GM18858 (cell line): ENCODE data around the gene NDUFV1.
A peak's percentile ranks its signal among the peaks of the same experiment; 100 is the strongest.
"Not testable (repeated sequence)": the region's sequence is repeated elsewhere in the genome, so short reads cannot be mapped to it uniquely, and the experiment has no call there.

Source experiments
- ATAC-seq: cut with Tn5 transposase; IDR thresholded peaks from one replicate; pipeline ENCODE4 v1.9.1; 2021; ENCODE audit not compliant: unreplicated experiment

Gene NDUFV1

DNA sequence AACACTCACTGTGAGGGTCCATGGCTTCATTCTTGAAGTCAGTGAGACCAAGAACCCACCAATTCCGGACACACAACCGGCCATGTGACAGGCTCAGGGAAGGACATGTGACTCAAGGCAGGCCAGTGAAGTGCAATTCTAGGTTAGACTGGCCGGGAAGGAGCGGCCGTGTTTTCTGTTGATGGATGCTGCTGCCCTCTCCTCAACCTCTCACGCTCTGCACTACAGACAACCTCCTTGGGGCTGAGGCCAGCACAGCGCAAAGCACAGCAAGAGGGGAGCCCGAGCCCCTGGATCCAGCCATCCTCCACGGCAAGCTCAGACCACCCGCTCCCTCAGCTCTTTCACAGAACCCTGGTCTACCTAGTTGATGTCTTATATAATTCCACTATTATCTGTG is 20.2 kb downstream of the NDUFV1 start:
- no peak for ATAC-seq

DNA sequence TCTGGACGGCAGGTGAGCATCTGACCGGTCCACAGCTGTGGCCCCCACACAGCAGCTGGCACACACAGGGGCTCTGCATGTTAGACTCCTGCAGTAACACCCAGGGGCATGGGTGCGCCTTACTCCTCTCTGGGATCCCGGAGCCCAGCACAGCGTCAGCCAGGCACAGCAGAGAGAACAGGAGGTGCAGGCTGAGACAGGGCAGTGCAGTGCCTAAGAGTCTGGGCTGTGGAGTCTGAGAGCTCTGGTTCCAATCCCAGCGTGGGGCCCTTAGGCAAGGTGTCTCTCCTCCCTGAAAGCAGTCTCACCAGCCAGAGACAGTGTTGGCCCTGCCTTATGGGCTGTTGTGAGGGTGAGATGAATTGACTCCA is 20.7 kb downstream of the NDUFV1 start:
- no peak for ATAC-seq

DNA sequence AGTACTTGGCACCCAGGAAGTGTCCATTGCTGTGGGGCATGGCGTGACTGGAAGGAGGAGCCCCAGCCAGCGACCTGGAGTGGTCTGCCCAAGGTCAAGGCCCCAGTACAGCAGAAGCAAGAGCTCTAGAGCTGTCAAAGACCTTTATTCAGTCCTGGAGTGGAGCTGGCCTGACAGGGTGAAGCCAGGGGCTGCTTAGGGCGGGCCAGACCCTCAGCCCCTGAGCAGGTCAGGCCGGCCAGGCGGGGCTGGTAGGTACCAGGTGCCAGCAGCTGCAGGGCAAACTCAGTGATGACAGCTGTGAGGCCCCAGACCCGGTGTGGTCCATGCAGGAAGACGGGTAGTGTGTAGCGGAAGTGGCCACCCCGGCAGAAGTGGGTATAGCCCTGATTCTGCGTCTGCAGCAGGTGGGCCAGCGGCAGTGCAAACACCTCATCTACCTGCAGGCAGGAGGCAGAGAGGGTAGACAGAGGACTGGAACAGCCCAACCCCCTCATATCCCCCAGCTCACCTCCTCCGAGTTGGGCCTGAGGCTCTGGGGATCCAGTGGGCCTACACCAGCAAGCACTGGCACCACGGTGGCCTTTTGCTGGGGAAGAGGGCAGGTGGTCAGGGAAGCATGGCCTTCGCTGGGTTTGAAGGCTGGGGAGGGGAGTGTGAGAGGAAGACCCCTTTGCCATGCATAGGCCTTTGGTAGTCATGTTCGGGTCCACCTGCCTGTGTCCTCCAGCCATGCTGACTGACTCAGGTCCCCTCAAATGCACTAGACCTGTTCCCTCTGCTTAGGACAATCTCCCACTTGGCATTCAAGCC is 21.3 kb downstream of the NDUFV1 start:
- no peak for ATAC-seq

DNA sequence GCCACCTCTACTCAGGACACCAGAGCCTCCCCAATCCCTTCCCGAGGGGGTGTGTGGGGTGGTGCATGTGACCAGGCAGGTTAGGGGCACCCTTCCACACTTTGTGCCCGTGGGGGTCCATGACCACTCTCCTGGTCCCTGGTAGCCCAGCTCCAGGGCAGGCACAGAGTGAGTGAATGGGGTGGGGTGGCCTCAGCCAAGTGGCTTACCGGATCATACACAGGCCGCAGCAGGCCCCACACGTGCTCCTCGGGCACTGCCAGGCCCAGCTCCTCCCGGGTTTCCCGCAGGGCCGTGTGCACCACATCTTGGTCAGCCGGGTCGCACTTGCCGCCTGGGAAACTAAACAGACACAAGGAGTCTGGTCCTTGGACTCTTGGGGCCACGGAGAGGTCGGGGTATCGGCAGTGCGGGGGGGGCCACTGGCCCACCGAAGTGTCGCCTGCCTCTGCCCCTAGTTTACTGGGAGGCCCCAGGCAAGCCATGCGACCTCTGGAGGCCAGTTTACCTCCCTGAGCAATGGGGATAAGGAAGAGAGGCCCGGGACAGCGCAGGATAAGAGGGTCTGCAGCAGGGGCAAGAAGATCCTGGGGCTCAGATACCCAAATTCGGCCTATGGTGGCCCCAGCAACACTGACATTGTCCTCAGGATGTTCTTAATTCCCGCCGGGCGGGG is 22.1 kb downstream of the NDUFV1 start:
- no peak for ATAC-seq

DNA sequence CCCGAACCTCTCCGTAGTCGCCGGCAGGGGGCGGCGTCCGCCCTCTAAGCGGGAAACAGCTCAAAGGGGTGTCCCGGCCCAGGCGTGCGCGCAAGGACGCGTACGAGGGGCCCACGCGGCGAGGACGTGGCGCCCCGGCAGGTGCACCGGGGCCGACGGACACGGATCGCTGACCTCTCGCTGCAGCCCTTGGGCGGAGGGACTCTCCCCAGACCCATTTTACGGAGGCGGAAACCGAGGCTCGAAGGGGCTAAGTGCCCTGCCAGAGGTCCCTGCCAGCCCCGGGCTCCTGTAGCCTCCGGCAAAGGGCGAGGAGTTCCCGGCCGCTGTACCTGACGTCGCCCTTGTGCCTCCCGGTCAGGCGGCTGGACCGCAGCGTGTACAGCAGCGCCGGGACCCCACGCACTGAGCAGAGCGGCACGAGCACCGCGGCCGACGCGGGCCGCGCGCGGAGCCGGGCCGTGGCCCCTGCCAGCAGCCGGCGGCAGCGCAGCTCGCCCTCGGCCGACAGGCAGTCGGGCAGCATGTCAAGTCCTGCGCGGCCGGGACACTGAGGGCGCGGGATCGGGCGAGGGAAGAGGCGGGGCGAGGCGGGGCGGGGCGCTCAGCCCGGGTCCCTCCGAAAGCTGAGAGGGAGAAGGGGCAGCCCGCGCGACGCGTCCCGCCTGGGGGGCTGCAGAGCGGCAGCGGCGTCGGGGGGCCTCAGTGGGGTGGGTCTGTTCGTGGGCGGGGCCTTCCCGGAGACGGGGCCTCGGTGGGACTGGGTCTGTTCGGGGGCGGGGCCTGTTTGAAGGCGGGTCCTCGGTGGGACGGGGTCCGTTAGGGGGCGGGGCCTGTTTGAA is 22.9 kb downstream of the NDUFV1 start, which contains the start of gene NUDT8:
Gene NUDT8 (minus strand): TSS at position 552 of the 842 bp plus-strand sequence. CDS start 26 bp downstream, at position 526.
- peak; percentile 38 for ATAC-seq

DNA sequence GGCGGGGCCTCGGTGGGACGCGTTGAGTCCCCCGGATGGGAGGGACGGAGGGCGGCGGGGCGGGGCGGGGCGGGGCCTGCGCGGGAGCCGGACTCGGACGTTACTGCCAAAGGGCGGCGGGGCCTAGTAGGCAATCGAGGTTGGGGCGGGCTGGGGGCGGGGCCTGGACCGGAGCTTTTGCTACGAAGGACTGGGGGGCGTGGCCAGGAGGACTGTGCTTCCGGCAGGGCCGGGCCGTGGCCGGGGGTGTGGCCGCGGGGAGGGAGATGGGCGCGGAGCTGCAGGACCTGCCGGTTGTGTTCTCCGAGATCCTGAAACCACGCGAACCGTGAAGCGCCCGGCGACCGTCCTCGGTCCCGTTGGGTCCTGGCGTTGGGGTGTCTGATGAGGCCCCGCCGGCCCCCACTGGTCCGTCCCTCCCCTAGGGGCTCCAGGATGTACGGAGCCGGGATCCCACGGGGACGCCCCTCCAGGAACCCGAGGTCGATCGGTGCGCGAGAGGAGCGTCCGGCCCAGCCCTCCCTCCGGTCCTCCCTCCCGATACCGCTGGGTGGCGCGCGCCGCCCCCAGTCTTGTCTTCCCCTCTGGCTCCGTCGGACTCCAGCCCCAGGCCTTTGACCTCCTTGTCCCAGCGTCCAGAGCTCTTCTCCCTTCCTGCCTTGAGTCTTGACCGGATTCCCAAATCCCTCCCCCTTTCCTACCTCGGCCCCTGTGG is 23.6 kb downstream of the NDUFV1 start:
- peak; percentile 29 for ATAC-seq

DNA sequence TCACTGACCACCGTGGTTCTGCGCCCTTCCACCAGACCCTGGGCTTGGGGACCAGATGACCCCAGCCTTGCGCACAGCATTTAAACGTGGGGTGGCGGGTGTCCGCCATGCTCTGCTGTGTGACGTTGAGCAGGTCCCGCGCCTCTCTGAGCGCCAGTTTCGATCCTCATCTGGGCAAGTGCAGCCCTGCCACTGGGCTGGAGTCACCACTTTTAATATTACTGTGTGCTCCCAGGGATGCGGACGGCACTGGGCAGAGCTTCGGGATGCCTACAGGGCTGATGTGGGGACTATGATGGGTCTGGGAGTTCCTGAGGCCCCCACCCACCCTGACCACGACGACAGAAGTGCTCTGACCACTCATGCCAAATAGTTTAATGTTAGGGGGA is 24.2 kb downstream of the NDUFV1 start:
- no peak for ATAC-seq

DNA sequence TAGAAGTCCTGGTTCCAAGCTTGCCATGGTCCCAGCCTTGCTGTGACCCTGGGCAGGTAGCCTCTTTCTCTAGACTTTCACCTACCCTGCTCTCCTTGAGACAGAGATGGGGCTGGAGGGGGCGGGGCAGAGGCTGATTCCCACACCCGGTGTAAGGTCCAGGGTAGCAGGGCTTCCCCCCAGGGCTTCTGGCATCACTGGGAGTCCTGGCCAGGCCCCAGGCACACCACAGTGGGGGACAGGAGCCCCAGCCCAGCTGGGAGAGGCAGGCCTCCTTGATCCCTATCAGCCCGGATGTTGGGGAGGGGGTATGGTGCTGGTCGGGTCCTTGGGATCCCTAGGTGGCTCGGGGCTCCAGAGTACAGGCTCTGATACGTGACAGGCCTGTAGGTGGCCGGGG is 24.7 kb downstream of the NDUFV1 start:
- no peak for ATAC-seq

DNA sequence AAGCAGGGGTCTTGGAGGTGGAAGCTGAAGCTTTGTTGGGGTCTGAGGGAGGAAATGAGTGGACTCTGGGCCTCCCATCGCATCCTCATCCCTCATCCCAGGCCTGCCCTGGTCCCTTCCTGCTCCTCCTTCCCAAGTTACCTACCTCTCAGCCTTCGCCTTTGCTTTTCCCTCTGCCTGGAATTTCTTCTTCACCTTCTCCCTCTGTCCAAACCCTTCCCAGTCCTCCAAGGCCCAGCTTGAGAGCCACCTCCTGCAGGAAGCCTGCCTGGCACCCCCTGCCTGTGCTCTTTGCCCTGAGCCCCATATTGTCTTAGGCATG is 25.1 kb downstream of the NDUFV1 start:
- ATAC-seq = no peak

DNA sequence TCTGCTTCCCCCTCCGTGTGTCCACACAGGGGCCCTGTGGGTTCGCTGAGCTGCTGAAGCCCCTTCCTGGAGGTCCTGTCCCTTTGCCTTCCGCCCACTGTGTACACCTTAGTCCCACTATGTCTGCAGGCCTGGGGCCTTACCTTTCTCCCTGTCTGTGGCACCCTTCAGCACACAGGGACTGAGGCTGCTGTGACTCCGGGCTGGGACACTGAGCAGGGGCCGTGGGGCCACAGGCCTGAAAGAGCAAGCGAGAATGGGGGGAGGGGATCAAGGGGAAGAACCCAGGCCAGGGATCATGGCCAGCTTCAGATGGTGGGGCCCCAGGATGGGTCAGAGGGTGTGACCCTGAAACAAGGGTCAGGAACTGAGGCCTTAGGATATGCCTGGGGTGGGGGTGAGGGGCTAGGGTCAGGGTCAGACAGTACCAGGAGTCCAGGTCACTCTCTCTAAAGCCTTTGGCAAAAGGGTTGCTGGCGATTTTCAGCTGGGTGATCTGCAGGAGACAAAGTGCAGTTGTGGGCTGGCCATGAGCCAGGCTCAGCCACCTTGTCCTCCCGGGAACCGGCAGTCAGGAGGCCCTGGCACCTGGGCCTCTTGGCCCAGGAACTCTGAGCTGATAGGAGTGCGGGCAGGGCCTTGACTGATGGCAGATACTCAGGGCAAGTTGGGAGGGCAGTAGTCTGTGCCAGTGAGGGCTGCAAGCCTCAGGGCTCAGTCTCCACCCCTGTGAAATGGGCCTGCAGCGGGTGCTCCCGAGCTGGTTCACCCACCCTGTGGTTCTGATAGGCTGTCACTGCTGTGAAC is 25.6 kb downstream of the NDUFV1 start:
- ATAC-seq = no peak

DNA sequence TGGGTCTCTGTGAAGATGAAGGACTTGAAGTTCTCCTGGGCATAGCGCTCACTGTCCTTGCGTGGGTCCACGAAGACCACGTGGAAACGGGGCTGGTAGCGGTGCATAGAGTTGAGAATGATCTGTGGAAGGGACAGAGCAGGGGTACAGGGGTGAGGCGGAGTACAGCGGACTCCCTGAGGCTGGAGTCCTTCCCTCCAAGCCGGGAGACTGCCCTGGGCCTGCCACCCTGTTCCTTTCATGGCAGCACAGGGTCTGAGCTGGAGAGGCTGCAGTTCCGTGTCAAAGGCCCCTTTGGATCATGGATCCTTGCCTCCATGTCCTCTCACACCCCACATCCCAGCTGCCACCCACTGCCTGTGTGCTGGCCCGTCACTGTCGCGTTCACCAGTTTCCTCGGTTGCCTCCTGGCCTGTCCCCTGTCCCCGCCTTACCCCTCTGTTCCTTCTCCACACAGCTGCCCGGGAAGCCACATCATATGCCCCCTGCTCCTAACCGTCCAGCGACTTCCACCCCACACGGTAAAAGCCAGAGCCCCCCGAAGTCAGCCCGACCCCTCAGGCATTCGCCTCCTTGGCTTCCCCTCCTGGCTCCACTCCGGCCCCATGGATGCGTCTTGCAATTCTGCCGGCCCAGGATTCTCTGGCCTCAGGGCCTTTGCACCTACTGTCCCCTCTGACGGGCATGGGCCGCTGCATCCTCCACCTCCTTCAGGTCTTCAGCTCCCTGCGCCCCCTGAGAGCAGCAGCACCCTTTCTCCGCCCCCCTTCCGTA is 26.4 kb downstream of the NDUFV1 start:
- ATAC-seq = no peak

DNA sequence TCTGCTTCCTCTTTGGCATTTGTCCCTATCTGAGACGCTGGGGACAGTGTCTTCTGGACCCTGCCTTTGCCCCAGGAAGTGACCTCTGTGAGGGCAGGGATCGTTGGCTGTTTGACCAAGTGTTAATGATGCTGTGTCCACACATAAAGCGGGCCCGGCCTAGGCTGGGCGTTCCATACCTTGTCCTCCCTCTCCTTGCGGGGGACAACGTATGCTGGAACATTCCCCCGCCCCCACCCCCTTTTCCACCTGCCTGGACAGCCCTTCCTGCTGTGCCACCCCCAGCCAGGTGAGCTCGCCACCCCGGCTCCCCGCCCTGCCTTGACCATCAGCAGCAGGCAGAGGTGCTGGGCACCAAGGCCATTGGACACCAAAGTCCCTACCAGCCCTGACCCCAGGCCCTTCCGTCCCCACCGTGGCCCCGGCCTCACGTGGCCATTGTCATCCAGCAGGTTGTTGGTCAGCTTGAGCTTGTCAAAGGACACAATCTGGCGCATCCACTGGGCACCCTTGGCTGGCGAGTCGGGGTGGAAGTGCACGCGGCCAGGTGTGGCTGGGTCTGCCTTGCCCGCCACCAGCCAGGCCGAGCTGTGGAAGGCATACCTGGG is 27.1 kb downstream of the NDUFV1 start:
- no peak for ATAC-seq

DNA sequence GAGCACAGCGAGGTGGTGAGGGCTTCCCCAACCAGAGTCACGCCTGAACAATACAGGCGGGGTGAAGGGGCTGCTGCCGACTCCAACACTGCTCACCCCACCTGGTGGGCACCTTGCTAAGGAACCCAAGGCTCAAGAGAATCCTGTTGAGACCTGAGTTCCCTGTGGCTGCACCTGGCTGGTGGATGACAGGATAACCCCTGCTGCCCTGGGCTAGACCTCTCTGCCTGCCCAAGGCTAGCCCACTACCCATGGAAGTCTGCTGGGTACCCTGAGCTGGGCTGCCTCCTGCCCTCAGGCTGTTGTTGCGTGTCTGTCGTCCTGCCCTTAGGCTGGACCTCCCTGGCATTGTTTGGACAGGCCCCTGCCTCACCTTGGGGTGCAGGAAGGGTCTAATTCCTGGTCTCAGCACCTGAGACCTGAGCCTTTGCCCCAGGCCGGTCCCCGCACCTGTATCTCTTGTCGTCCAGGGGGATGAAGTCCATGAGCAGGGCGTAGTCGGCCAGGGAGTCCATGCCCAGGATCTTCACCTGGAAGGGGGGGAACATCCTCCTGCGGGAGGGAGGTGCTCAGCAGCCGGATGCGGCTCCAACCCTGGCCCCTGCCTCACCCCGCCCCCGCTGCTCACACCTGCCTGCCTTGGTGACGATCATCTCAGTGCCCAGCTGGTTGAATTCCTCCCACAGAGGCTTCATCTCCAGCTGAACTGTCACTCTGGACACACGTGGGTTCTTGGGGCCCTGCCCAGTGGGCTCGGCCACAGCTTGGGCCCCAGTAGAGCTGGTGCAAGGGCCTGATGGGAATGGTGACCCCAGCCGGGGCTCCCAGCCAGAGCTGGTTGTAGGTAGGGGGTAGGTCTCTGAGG is 27.9 kb downstream of the NDUFV1 start:
- no peak for ATAC-seq

DNA sequence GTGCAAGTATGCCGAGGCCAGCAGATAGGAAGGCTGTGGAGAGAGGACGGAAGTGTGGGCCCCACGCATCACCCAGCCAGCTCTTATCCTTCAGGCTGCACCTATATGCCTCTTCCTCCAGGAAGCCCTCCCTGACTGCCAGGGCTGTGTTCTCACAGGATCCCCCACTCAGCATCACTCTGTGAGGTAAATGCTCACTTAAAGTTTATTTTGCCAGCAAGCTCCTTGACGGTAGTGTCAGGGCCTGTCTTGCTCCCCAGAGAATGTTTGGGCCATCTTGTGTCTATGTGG is 28.4 kb downstream of the NDUFV1 start:
- ATAC-seq = no peak

DNA sequence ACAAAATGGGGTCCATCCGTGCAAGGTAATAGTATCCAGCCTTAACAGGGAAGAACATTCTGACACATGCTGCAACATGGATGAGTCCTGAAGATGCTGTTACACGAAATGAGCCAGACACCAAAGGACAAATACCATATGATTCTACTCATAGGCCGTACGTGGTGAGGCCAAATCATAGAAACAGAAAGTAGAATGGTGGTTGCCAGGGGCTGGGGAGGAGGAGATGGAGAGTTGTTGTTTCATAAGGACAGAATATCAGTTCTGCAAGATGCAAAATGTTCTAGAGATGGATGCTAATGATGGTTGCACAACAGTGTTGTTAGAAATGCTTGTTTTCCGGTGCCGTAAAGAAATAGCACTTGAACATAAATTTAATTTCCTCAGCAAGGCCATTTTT is 30.2 kb downstream of the NDUFV1 start:
- ATAC-seq = no peak

DNA sequence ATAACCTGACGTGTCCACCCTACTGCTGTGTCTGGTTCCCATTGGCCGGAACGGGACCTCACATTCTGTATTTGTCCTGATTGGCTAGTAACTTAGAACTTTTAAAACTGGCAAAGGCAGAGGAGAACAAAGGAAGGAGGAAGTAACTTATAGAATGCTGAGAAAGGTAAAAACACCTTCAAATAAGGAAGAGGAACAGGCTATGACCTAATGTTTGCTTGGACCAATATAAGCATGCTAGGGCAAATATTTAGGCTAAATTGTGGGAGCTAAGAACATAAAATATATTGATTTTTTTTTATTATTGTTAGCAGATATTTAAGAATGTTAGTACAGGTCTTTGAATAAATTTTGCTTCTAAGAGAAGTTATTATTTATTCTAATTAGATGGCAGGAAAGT is 30.7 kb downstream of the NDUFV1 start:
- not testable (repeated sequence) for ATAC-seq

DNA sequence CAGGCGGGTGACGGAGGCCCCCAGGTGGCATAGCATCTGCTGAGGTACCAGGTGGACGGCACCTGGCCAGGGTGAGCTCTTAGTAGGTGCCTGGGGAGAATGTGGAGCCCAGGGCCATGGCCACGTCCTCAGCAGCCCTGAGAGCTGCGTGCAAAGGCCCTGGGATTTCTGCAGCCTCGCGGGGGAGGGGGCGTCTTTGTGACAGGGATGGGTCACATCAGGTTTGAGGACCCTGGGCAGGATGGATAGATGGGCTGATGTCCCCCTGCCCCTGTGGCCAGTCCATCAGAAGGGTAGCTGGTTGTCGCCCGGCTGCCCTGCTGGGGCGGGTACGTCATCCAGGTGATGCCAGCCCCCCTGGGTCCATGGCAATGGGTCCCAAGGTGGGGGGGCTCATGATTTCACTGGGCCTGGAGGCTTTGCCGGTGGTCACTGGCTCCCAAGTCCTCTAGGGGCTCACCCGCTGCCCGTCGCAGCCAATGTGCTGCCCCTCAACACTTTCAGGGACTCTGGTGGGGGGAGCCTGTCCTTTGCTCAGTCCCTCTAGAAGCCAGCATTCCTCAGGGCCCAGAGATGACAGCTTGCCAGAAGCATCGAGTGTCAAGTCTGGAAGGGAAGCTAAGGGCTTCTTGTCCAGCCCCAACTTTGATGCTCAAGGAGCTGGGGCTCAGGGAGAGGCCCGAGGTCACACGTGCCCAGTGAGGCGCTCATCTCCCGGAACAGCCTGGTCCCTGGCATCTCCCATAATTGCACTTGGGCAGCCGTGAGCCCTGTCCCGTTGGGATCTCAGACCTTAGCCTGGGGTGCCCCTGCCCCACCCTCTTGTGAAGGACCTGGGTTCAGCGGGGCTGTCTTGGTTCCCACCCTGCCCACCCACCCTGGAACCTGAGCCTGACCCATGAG is 32.0 kb downstream of the NDUFV1 start:
- ATAC-seq = no peak
